K562 (cell line): ENCODE measurements around the gene MAP1LC3B.

Experiments
- ERF ChIP-seq: fragments of 450-650 bp; formaldehyde crosslinking; IDR thresholded peaks from 2 replicates; pipeline ENCODE4 v1.4.0; 2020; ENCODE audit warnings: mild to moderate bottlenecking, mixed read lengths
- HNRNPLL ChIP-seq: fragments of 200-400 bp; formaldehyde crosslinking; IDR thresholded peaks from 2 replicates; pipeline ENCODE4 v1.6.1; 2017; ENCODE audit warnings: low read length, low read depth, mild to moderate bottlenecking; ENCODE audit not compliant: poor library complexity, severe bottlenecking

GRCh38 chr16:87432330-87432915 lies 40.3 kb downstream of the MAP1LC3B start:
- TF ChIP-seq ERF (no peak), HNRNPLL (no peak)
